Natural killer cell (primary cell): ENCODE data around the gene GJB1. TPM values are rescaled to one million over a fixed set of nuclear protein-coding genes. Genes with fewer than 3 reads are reported as not detected.

Source experiments
- ATAC-seq, 3 donors: fragments of 150-1000 bp in 2 of 3; fragments of 200-7000 bp in 1 of 3; cut with Tn5 transposase; 1 replicate in 1 of 3; 2 replicates in 2 of 3; pipeline ENCODE4 v1.10.0; 2021; ENCODE audit warnings: mild to moderate bottlenecking in 2 of 3, moderate library complexity in 2 of 3
- DNase-seq, 2 donors: peaks; one replicate each; pipeline versions ENCODE4 v3.0.0 to v3.0.0-alpha.2; 2013 to 2021; ENCODE audit warnings: mixed read lengths in 1 of 2
- H3K27ac ChIP-seq: one replicate; pipeline ENCODE4 v1.5.1; 2013; ENCODE audit warnings: mild to moderate bottlenecking, low read length
- H3K27me3 ChIP-seq: one replicate; pipeline ENCODE4 v1.6.1; 2013; ENCODE audit warnings: low read length; ENCODE audit not compliant: control insufficient read depth, insufficient read depth
- H3K36me3 ChIP-seq: one replicate; pipeline ENCODE4 v1.6.1; 2013; ENCODE audit warnings: low read length; ENCODE audit not compliant: control insufficient read depth, insufficient read depth
- H3K4me1 ChIP-seq: one replicate; pipeline ENCODE4 v1.6.1; 2013; ENCODE audit warnings: low read length; ENCODE audit not compliant: control insufficient read depth, insufficient read depth
- H3K4me3 ChIP-seq: one replicate; pipeline ENCODE4 v1.5.1; 2013; ENCODE audit warnings: low read length
- H3K9me3 ChIP-seq: one replicate; pipeline ENCODE4 v1.6.1; 2013; ENCODE audit warnings: low read length; ENCODE audit not compliant: control insufficient read depth, insufficient read depth
- H3K27ac Mint-ChIP-seq, 2 donors: one replicate each; pipeline ENCODE4 v1.8.0; 2022; ENCODE audit warnings: mild to moderate bottlenecking in 2 of 2, mixed read lengths in 2 of 2, moderate library complexity in 1 of 2
- H3K27me3 Mint-ChIP-seq, 2 donors: one replicate each; pipeline ENCODE4 v1.8.0; 2022; ENCODE audit warnings: low read depth in 2 of 2, mixed read lengths in 2 of 2
- H3K36me3 Mint-ChIP-seq: one replicate; pipeline ENCODE4 v1.8.0; 2022; ENCODE audit warnings: mixed read lengths
- H3K4me1 Mint-ChIP-seq, 2 donors: one replicate each; pipeline ENCODE4 v1.8.0; 2022; ENCODE audit warnings: mixed read lengths in 2 of 2
- H3K4me3 Mint-ChIP-seq: one replicate; pipeline ENCODE4 v1.8.0; 2022; ENCODE audit warnings: mild to moderate bottlenecking, moderate library complexity, mixed read lengths
- H3K9me3 Mint-ChIP-seq, 2 donors: one replicate each; pipeline ENCODE4 v1.8.0; 2022; ENCODE audit warnings: mixed read lengths in 2 of 2
- WGBS: methylation state at CpG from one replicate; pipeline ENCODE4 v1.1.7; 2013; ENCODE audit warnings: missing lambda C conversion rate; ENCODE audit not compliant: insufficient coverage; 5-methylcytosine and 5-hydroxymethylcytosine counted together
- intact Hi-C: fragments of 100-400 bp; cut with micrococcal nuclease; formaldehyde crosslinking; loops from one replicate; pipeline ENCODE4 v1.14.2; 2022
- total RNA-seq, 4 donors: library from RNA; stranded (reverse); fragments of 120-200 nt in 1 of 4; gene quantifications; one replicate each; pipeline versions ENCODE4 v1.2.3 to v1.2.4, GENCODE V29; 2013 to 2022
- TF ChIP-seq, protein P1 (sequence below): fragments of 200-600 bp; IDR thresholded peaks from one replicate; pipeline ENCODE4 v1.8.0; 2022; ENCODE audit warnings: antibody characterized with exemption

GJB1 gene
- total RNA-seq, 3 donors from 2014 or later (not counting 1 experiment from before 2014, with no cell fraction given), result not detected

DNA sequence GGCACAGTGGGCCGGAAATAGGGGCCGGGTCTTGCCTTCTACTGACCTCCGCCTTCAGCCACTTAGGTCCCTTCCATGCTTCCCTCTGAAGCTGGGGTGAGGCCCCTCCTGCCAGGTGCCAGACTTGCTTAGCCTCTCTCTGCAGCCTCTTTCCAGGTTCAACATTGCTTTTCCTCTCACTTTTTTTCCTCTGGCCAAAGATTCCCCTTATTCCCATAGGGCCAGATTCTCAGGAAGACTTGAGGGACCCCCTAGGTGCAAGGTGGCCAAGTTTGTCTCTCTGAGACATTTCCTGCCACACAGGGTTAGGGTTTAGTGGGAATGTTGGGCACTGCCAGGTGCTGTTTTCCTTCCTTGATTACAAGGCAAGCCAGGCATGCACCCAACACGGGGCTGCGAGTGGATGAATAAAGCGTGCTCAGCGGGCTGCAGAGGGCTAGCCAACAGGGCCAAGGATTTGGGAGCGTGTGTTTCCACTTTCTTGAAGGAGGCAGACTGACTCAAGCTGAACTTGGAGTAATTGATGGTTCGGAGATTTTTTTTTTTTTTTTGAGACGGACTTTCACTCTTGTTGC is 7.6 kb upstream of the GJB1 start:
- WGBS, result 88% methylated on average over 9 of the region's 10 CpGs
- no peak for DNase-seq
- intact Hi-C loops, result no loop called here
- Mint-ChIP-seq H3K4me3 (no peak overlapping the region), H3K27me3 (peaks cover 0 to 2% of the 10 kb centered on the region in 2 donors), H3K9me3 (no peaks in the 10 kb centered on the region), H3K36me3 (no peaks in the 10 kb centered on the region), H3K4me1 (no peaks in the 10 kb centered on the region), H3K27ac (no peak overlapping the region)
- ATAC-seq, result no peak
- TF ChIP-seq, protein P1, sequence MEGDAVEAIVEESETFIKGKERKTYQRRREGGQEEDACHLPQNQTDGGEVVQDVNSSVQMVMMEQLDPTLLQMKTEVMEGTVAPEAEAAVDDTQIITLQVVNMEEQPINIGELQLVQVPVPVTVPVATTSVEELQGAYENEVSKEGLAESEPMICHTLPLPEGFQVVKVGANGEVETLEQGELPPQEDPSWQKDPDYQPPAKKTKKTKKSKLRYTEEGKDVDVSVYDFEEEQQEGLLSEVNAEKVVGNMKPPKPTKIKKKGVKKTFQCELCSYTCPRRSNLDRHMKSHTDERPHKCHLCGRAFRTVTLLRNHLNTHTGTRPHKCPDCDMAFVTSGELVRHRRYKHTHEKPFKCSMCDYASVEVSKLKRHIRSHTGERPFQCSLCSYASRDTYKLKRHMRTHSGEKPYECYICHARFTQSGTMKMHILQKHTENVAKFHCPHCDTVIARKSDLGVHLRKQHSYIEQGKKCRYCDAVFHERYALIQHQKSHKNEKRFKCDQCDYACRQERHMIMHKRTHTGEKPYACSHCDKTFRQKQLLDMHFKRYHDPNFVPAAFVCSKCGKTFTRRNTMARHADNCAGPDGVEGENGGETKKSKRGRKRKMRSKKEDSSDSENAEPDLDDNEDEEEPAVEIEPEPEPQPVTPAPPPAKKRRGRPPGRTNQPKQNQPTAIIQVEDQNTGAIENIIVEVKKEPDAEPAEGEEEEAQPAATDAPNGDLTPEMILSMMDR, result no peak
- no peaks in the 10 kb centered on the region for H3K27me3 ChIP-seq
- H3K4me1 ChIP-seq, result no peaks in the 10 kb centered on the region
- H3K9me3 ChIP-seq, result no peaks in the 10 kb centered on the region
- no peak overlapping the region for H3K4me3 ChIP-seq
- no peaks in the 10 kb centered on the region for H3K36me3 ChIP-seq
- H3K27ac ChIP-seq, result no peak overlapping the region

DNA sequence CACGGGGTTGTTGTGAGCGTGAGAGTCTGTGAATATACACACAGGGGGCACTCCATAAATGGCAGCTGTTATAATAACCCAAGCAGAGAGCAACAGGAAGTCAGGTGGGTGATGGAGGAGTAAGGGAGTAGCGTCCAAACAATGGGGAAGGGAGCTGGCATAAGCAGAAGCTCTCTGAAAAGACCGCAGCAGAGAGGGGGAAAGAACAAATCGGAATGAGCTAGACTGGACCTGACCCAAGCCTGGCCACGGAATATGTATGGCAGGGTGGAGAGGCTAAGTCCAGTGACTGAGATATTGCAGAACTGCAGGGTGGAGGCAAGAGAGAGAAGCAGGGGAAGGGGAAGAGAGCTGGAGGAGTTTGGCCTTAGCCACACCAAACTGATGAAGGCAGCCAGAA is 6.5 kb upstream of the GJB1 start:
- 57% methylated on average over 6 of the region's 6 CpGs for WGBS
- no peak for ATAC-seq
- no peaks in the 10 kb centered on the region for H3K9me3 Mint-ChIP-seq

DNA sequence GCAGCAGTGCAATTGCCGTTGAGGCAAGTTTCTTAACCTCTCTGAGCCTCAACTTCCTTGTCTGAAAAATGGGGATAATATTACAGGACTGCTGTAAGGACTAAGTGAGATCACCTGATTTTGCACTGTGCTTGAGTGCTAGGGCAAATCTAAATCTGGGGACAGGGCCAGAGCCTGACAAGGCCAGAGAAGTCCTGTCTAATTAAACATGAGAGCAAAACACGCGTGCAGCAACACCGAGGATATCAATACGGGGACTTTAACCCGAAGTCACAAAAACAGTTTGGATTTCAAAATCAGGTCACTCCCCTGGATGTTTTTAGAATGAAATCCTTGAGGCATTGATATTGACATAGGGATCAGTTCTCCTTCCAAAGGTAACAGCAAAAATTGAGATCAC is 5.7 kb upstream of the GJB1 start:
- H3K36me3 Mint-ChIP-seq, result no peaks in the 10 kb centered on the region
- ATAC-seq (no peak), DNase-seq (no peak)
- H3K4me3 Mint-ChIP-seq, result no peak overlapping the region
- Histone ChIP-seq H3K4me1 (no peaks in the 10 kb centered on the region), H3K27ac (no peak overlapping the region), H3K36me3 (no peaks in the 10 kb centered on the region), H3K9me3 (no peaks in the 10 kb centered on the region), H3K27me3 (no peaks in the 10 kb centered on the region), H3K4me3 (no peak overlapping the region)
- no peaks in the 10 kb centered on the region for H3K9me3 Mint-ChIP-seq
- peaks cover 0 to 2% of the 10 kb centered on the region in 2 donors for H3K27me3 Mint-ChIP-seq
- no peaks in the 10 kb centered on the region for H3K4me1 Mint-ChIP-seq
- 98% methylated on average over 6 of the region's 6 CpGs for WGBS
- H3K27ac Mint-ChIP-seq, result no peak overlapping the region
- TF ChIP-seq, protein P1, result no peak
- intact Hi-C loops, result no loop called here

More for the DNA sequence above, 6.5 kb upstream of the GJB1 start:
- H3K4me1 Mint-ChIP-seq, result no peaks in the 10 kb centered on the region
- intact Hi-C loops, result no loop called here
- no peaks in the 10 kb centered on the region for H3K36me3 Mint-ChIP-seq
- H3K27me3 Mint-ChIP-seq, result peaks cover 0 to 2% of the 10 kb centered on the region in 2 donors
- Histone ChIP-seq H3K36me3 (no peaks in the 10 kb centered on the region), H3K4me1 (no peaks in the 10 kb centered on the region), H3K27ac (no peak overlapping the region), H3K9me3 (no peaks in the 10 kb centered on the region), H3K4me3 (no peak overlapping the region), H3K27me3 (no peaks in the 10 kb centered on the region)
- no peak overlapping the region for H3K4me3 Mint-ChIP-seq
- no peak overlapping the region for H3K27ac Mint-ChIP-seq
- DNase-seq, result no peak
- TF ChIP-seq, protein P1, result no peak

DNA sequence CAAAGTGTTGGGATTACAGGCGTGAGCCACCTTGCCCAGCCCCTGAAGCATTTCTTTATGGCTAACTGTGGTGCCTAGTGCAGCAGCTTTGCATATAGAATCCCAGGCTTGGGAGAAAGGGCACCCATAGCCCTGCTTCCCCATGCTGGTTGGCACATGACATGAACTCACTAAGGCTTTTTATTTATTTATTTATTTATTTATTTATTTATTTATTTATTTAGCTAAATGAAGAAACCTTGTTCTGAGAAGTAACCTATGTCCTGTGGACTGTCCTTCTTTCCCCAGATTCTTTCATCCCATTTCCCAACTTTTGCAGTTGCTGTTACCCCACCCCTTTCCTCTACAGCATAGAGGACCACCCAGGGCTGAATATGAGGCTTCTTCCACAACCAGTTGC is 1.9 kb upstream of the GJB1 start:
- Histone ChIP-seq H3K27ac (no peak overlapping the region), H3K9me3 (no peaks in the 10 kb centered on the region), H3K36me3 (no peaks in the 10 kb centered on the region), H3K4me3 (no peak overlapping the region), H3K27me3 (no peaks in the 10 kb centered on the region), H3K4me1 (no peaks in the 10 kb centered on the region)
- DNase-seq, result no peak
- TF ChIP-seq, protein P1, result no peak
- no peaks in the 10 kb centered on the region for H3K9me3 Mint-ChIP-seq
- no peak overlapping the region for H3K27ac Mint-ChIP-seq
- no peak for ATAC-seq
- H3K36me3 Mint-ChIP-seq, result no peaks in the 10 kb centered on the region
- intact Hi-C loops, result no loop called here
- WGBS, result 100% methylated on average over 1 of the region's 1 CpG
- H3K4me3 Mint-ChIP-seq, result no peak overlapping the region
- no peaks in the 10 kb centered on the region for H3K27me3 Mint-ChIP-seq
- H3K4me1 Mint-ChIP-seq, result no peaks in the 10 kb centered on the region
